GM12878 (cell line): ENCODE results near the gene GTF3C1. TPM values are rescaled to one million over a fixed set of nuclear protein-coding genes. Genes with fewer than 3 reads are reported as not detected.

Experiments used
- ATAC-seq: fragments of 200-7000 bp; cut with Tn5 transposase; 3 replicates; pipeline ENCODE4 v1.9.1; 2020; ENCODE audit warnings: mild to moderate bottlenecking, moderate library complexity
- BruUV-seq: library from RNA; stranded (reverse); fragments of 400-500 nt; replicated peaks from 2 replicates; lab custom pipeline; 2021; lab: Mats Ljungman, UMichigan
- CTCF ChIA-PET: fragments of 300-600 bp; sonication (Branson Sonifier 250); formaldehyde crosslinking; extraction: SDS; loops from one replicate; lab custom pipeline; 2021; ENCODE audit warnings: inconsistent platforms; lab: Yijun Ruan, JAX
- POLR2A ChIA-PET: fragments of 350-600 bp; formaldehyde crosslinking; extraction: SDS; loops from one replicate; lab custom pipeline; 2021; ENCODE audit warnings: inconsistent platforms; lab: Charles Lee
- RAD21 ChIA-PET: fragments of 300-600 bp; sonication (Branson Sonifier 250); formaldehyde crosslinking; loops from one replicate; lab custom pipeline; 2023; ENCODE audit warnings: antibody characterized with exemption; ENCODE audit not compliant: unreplicated experiment; lab: Charles Lee
- SMC1A ChIA-PET: fragments of 300-600 bp; sonication (Branson Sonifier 250); formaldehyde crosslinking; loops from one replicate; lab custom pipeline; 2023; ENCODE audit not compliant: unreplicated experiment, uncharacterized antibody; lab: Charles Lee
- DNase-seq: peaks from one replicate; pipeline ENCODE4 v3.0.0-alpha.2; 2011; ENCODE audit warnings: low read depth, low spot score
- FAIRE-seq: peaks from 3 replicates; lab custom pipeline; 2011; peaks lifted over from hg19 to GRCh38; lab: Jason Lieb, UNC
- H2AFZ ChIP-seq: 2 replicates; pipeline ENCODE4 v1.6.0; 2011; ENCODE audit warnings: low read depth, low read length, control low read depth; ENCODE audit not compliant: control insufficient read depth
- H3K27ac ChIP-seq: 2 replicates; pipeline ENCODE4 v1.5.1; 2011; ENCODE audit warnings: control low read depth; ENCODE audit not compliant: control insufficient read depth, insufficient read depth
- H3K27me3 ChIP-seq, 2 experiments: replicated peaks in 1 of 2; 2 replicates each; pipeline versions ENCODE4 v1.6.0 to v1.6.1; 2011; ENCODE audit warnings: low read length in 1 of 2; ENCODE audit not compliant: control insufficient read depth in 2 of 2, insufficient read depth in 2 of 2
- H3K36me3 ChIP-seq, 2 experiments: 2 replicates each; pipeline ENCODE4 v1.5.1; 2011; ENCODE audit warnings: low read length in 1 of 2; ENCODE audit not compliant: control insufficient read depth in 2 of 2, insufficient read depth in 2 of 2
- H3K4me1 ChIP-seq: 2 replicates; pipeline ENCODE4 v1.6.1; 2011; ENCODE audit warnings: mild to moderate bottlenecking, low read length, moderate library complexity, mixed read lengths; ENCODE audit not compliant: control insufficient read depth, insufficient read depth
- H3K4me2 ChIP-seq: 2 replicates; pipeline ENCODE4 v1.6.0; 2011; ENCODE audit warnings: control low read depth; ENCODE audit not compliant: control insufficient read depth, insufficient read depth
- H3K4me3 ChIP-seq: fragments of 200-600 bp; sonication (generic); 2 replicates; pipeline ENCODE4 v1.5.1; 2016
- H3K79me2 ChIP-seq: 2 replicates; pipeline ENCODE4 v1.6.0; 2011; ENCODE audit warnings: low read length; ENCODE audit not compliant: control insufficient read depth, insufficient read depth
- H3K9ac ChIP-seq: 2 replicates; pipeline ENCODE4 v1.8.0; 2011; ENCODE audit warnings: low read length, control low read depth, mixed read lengths; ENCODE audit not compliant: control insufficient read depth, insufficient read depth
- H3K9me3 ChIP-seq: replicated peaks from 3 replicates; pipeline ENCODE4 v1.5.1; 2011; ENCODE audit warnings: mild to moderate bottlenecking, low read length; ENCODE audit not compliant: control insufficient read depth, insufficient read depth
- H4K20me1 ChIP-seq: 2 replicates; pipeline ENCODE4 v1.6.0; 2011; ENCODE audit not compliant: control insufficient read depth, insufficient read depth
- EZH2 ChIP-seq: IDR thresholded peaks from 2 replicates; pipeline ENCODE4 v1.6.1; 2012; ENCODE audit warnings: low read depth, mild to moderate bottlenecking, control low read depth, inconsistent platforms, low read length, borderline replicate concordance; ENCODE audit not compliant: control insufficient read depth
- FOS ChIP-seq: IDR thresholded peaks from 3 replicates; pipeline ENCODE4 v1.6.1; 2011; ENCODE audit warnings: borderline replicate concordance; ENCODE audit not compliant: insufficient read length; ENCODE audit errors: extremely low read depth
- FOXM1 ChIP-seq: IDR thresholded peaks from 2 replicates; pipeline ENCODE4 v1.6.1; 2012; ENCODE audit warnings: low read depth, mild to moderate bottlenecking, inconsistent platforms, low read length, moderate library complexity
- GABPA ChIP-seq: IDR thresholded peaks from 2 replicates; pipeline ENCODE4 v1.6.1; 2014; ENCODE audit warnings: antibody characterized with exemption, low read depth, mild to moderate bottlenecking, inconsistent platforms
- PAX8 ChIP-seq: fragments of 450-650 bp; IDR thresholded peaks from 2 replicates; pipeline ENCODE4 v1.6.1; 2017; ENCODE audit warnings: mild to moderate bottlenecking, moderate library complexity
- POLR2AphosphoS5 ChIP-seq: IDR thresholded peaks from 2 replicates; pipeline ENCODE4 v1.6.1; 2011; ENCODE audit warnings: mild to moderate bottlenecking, low read length, inconsistent platforms
- RAD21 ChIP-seq: IDR thresholded peaks from 2 replicates; pipeline ENCODE4 v1.6.1; 2011; ENCODE audit warnings: mild to moderate bottlenecking, low read depth, low read length, moderate library complexity; ENCODE audit not compliant: insufficient read depth
- STAT1 ChIP-seq: fragments of 450-650 bp; conservative IDR thresholded peaks from 2 replicates; pipeline ENCODE4 v1.6.1; 2014; ENCODE audit warnings: antibody characterized with exemption, mild to moderate bottlenecking
- YBX1 ChIP-seq: fragments of 450-650 bp; IDR thresholded peaks from 2 replicates; pipeline ENCODE4 v1.6.1; 2016; ENCODE audit warnings: antibody characterized with exemption
- YY1 ChIP-seq: IDR thresholded peaks from 2 replicates; pipeline ENCODE4 v1.6.1; 2011; ENCODE audit warnings: low read depth, mild to moderate bottlenecking, low read length
- ZSCAN29 ChIP-seq: fragments of 450-650 bp; IDR thresholded peaks from 2 replicates; pipeline ENCODE4 v1.6.1; 2017; ENCODE audit warnings: mild to moderate bottlenecking, moderate library complexity
- WGBS: methylation state at CpG from one replicate; pipeline ENCODE4 v1.1.6; 2016; ENCODE audit warnings: low lambda C conversion rate; ENCODE audit not compliant: insufficient replicate concordance, insufficient coverage; ENCODE audit errors: missing lambda C conversion rate; 5-methylcytosine and 5-hydroxymethylcytosine counted together
- in situ Hi-C: fragments of 300-500 bp; cut with MboI; formaldehyde crosslinking; loops from 9 replicates; pipeline ENCODE4 v1.14.3; 2018; ENCODE audit warnings: mixed read lengths
- intact Hi-C: fragments of 100-400 bp; cut with micrococcal nuclease; formaldehyde crosslinking; loops from one replicate; pipeline ENCODE4 v1.14.2; 2022; ENCODE audit not compliant: unreplicated experiment
- polyA plus RNA-seq, 11 experiments: library from polyadenylated mRNA; depleted of rRNA in 4 of 11; unstranded in 6 of 11; stranded (reverse) in 5 of 11; fragments of >200 nt; fragmentation: Nextera tagmentation in 4 of 11; fragmentation: Illumina TruSeq in 1 of 11; extraction: Ambion mirVana in 4 of 11; extraction: Trizol in 1 of 11; gene quantifications; 1 replicate in 1 of 11; 2 replicates in 10 of 11; pipeline versions ENCODE4 v1.2.1 to v1.2.3, GENCODE V29; 2011 to 2016; ENCODE audit warnings: inconsistent platforms in 2 of 11, missing spikeins in 2 of 11, low read depth in 1 of 11
- total RNA-seq, 4 experiments: library from RNA; depleted of rRNA in 3 of 4; stranded (reverse); fragments of >200 nt in 3 of 4; fragmentation: Illumina TruSeq in 1 of 4; extraction: Trizol in 1 of 4; gene quantifications; 2 replicates each; pipeline versions ENCODE4 v1.2.1 to v1.2.3, GENCODE V29; 2013 to 2021
- TF ChIP-seq, protein P1 (sequence below): fragments of 450-650 bp; IDR thresholded peaks from 2 replicates; pipeline ENCODE4 v1.6.1; 2017; ENCODE audit warnings: low read depth, mild to moderate bottlenecking, moderate library complexity

The GTF3C1 gene
- total and polyA plus RNA-seq, 10 of the 15 experiments (the other 5 are each of a cell fraction or from before 2014, with no cell fraction given), result 0.98 to 60.9 (median 34.3) TPM

DNA sequence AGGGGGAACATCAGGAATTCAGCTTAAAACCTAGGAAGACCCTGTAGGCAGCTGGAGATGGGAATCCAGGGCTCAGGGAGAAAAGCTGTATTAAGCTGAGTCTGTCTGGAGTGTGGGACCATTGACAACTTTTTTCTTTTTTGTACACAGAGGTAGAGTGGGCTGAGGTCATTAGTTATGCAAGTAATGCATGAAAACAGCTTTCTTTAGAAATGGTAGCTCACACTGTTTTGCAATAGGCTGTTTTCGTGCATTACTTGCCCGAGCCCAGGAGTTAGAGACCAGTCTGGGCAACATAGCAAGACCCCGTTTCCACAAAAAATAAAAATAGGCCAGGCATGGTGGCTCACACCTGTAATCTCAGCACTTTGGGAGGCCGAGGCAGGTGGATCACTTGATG, 46.7 kb upstream of the GTF3C1 start:
- intact Hi-C loops (no loop called here), in situ Hi-C loops (no loop called here)
- FAIRE-seq (no peak), ATAC-seq (no peak), DNase-seq (no peak)
- H3K4me2 ChIP-seq, result no peak overlapping the region
- no peak overlapping the region for H3K4me3 ChIP-seq
- RAD21 ChIA-PET, result no interaction called here
- no peak for TF ChIP-seq ZSCAN29
- TF ChIP-seq, protein P1, sequence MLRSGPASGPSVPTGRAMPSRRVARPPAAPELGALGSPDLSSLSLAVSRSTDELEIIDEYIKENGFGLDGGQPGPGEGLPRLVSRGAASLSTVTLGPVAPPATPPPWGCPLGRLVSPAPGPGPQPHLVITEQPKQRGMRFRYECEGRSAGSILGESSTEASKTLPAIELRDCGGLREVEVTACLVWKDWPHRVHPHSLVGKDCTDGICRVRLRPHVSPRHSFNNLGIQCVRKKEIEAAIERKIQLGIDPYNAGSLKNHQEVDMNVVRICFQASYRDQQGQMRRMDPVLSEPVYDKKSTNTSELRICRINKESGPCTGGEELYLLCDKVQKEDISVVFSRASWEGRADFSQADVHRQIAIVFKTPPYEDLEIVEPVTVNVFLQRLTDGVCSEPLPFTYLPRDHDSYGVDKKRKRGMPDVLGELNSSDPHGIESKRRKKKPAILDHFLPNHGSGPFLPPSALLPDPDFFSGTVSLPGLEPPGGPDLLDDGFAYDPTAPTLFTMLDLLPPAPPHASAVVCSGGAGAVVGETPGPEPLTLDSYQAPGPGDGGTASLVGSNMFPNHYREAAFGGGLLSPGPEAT, result no peak
- no peak for TF ChIP-seq RAD21
- TF ChIP-seq PAX8, result no peak
- no peak for TF ChIP-seq YBX1
- TF ChIP-seq POLR2AphosphoS5, result no peak
- no peak for TF ChIP-seq EZH2
- TF ChIP-seq STAT1, result no peak
- no peak for TF ChIP-seq FOS
- no peak for TF ChIP-seq YY1
- no peak for TF ChIP-seq GABPA
- TF ChIP-seq FOXM1, result no peak
- no peak overlapping the region for H3K9ac ChIP-seq
- POLR2A ChIA-PET, result interaction anchor here (0.6 kb wide), 1 partner anchor 367 kb away, joined by 4 read pairs; no protein-coding TSS in a partner anchor
- no peaks in the 10 kb centered on the region for H3K27me3 ChIP-seq
- H3K36me3 ChIP-seq, result no peaks in the 10 kb centered on the region
- H3K9me3 ChIP-seq, result no peaks in the 10 kb centered on the region
- no peaks in the 10 kb centered on the region for H4K20me1 ChIP-seq
- no peak overlapping the region for H3K27ac ChIP-seq
- SMC1A ChIA-PET, result no interaction called here
- CTCF ChIA-PET, result no interaction called here
- BruUV-seq, result no TSS peak
- 71% methylated on average over 4 of the region's 4 CpGs for WGBS
- no peak overlapping the region for H2AFZ ChIP-seq
- H3K79me2 ChIP-seq, result no peaks in the 10 kb centered on the region
- no peaks in the 10 kb centered on the region for H3K4me1 ChIP-seq
